Neuron (in vitro differentiated cells): Measurements from ENCODE around the gene LACTB.

Experiments
- H2AFZ ChIP-seq: one replicate; pipeline ENCODE4 v1.6.1; 2013; ENCODE audit warnings: low read depth, mild to moderate bottlenecking, inconsistent platforms, low read length, moderate library complexity
- H3K27me3 ChIP-seq: one replicate; pipeline ENCODE4 v1.6.1; 2013; ENCODE audit warnings: low read length; ENCODE audit not compliant: insufficient read depth
- H3K36me3 ChIP-seq: one replicate; pipeline ENCODE4 v1.6.1; 2013; ENCODE audit warnings: low read length; ENCODE audit not compliant: insufficient read depth
- H3K4me1 ChIP-seq: one replicate; pipeline ENCODE4 v1.6.1; 2013; ENCODE audit warnings: low read length; ENCODE audit not compliant: insufficient read depth
- H3K4me3 ChIP-seq: 2 replicates; pipeline ENCODE4 v1.5.1; 2013; ENCODE audit warnings: mild to moderate bottlenecking, low read length, moderate library complexity
- H3K9me3 ChIP-seq: one replicate; pipeline ENCODE4 v1.6.1; 2013; ENCODE audit warnings: low read length

LACTB gene

GRCh38 chr15:63121382-63122001 lies at the start of gene LACTB:
LACTB (plus strand) TSS chr15:63121861; CDS start chr15:63121872, 11 bp downstream.
- Histone ChIP-seq H3K36me3 (no peaks in the 10 kb centered on the region), H3K4me3 (peak within 1 kb of the TSS; percentile 58), H2AFZ (peak within 1 kb of the TSS; percentile 56), H3K9me3 (no peaks in the 10 kb centered on the region), H3K4me1 (peaks cover 13% of the 10 kb centered on the region), H3K27me3 (no peaks in the 10 kb centered on the region)

GRCh38 chr15:63072023-63072650 lies 49.5 kb upstream of the LACTB start:
- Histone ChIP-seq H2AFZ (no peak overlapping the region), H3K4me1 (peaks cover 4% of the 10 kb centered on the region), H3K27me3 (no peaks in the 10 kb centered on the region), H3K36me3 (peaks cover 30% of the 10 kb centered on the region), H3K4me3 (no peak overlapping the region), H3K9me3 (no peaks in the 10 kb centered on the region)

GRCh38 chr15:63072809-63073277 lies 48.8 kb upstream of the LACTB start:
- H3K36me3 ChIP-seq: peaks cover 25% of the 10 kb centered on the region
- peaks cover 4% of the 10 kb centered on the region for H3K4me1 ChIP-seq
- no peaks in the 10 kb centered on the region for H3K9me3 ChIP-seq
- no peak overlapping the region for H2AFZ ChIP-seq
- H3K4me3 ChIP-seq: no peak overlapping the region
- no peaks in the 10 kb centered on the region for H3K27me3 ChIP-seq

GRCh38 chr15:63073497-63074172 lies 48.0 kb upstream of the LACTB start:
- H2AFZ ChIP-seq: no peak overlapping the region
- H3K4me1 ChIP-seq: peaks cover 4% of the 10 kb centered on the region
- H3K27me3 ChIP-seq: no peaks in the 10 kb centered on the region
- no peak overlapping the region for H3K4me3 ChIP-seq
- H3K36me3 ChIP-seq: peaks cover 17% of the 10 kb centered on the region
- no peaks in the 10 kb centered on the region for H3K9me3 ChIP-seq

- Histone ChIP-seq H3K4me3 (no peak overlapping the region), H3K27me3 (no peaks in the 10 kb centered on the region), H3K36me3 (peaks cover 14% of the 10 kb centered on the region), H2AFZ (no peak overlapping the region), H3K4me1 (peaks cover 4% of the 10 kb centered on the region), H3K9me3 (no peaks in the 10 kb centered on the region)
Measured at GRCh38 chr15:63075015-63075983, 46.4 kb upstream of the LACTB start.

- no peak overlapping the region for H2AFZ ChIP-seq
- peaks cover 9% of the 10 kb centered on the region for H3K36me3 ChIP-seq
- H3K9me3 ChIP-seq: no peaks in the 10 kb centered on the region
- no peak overlapping the region for H3K4me3 ChIP-seq
- H3K27me3 ChIP-seq: no peaks in the 10 kb centered on the region
- peaks cover 4% of the 10 kb centered on the region for H3K4me1 ChIP-seq
Measured at GRCh38 chr15:63075984-63076713, 45.5 kb upstream of the LACTB start.

- H3K36me3 ChIP-seq: peaks cover 4% of the 10 kb centered on the region
- peaks cover 4% of the 10 kb centered on the region for H3K4me1 ChIP-seq
- H2AFZ ChIP-seq: no peak overlapping the region
- H3K27me3 ChIP-seq: no peaks in the 10 kb centered on the region
- H3K9me3 ChIP-seq: no peaks in the 10 kb centered on the region
- no peak overlapping the region for H3K4me3 ChIP-seq
Measured at GRCh38 chr15:63076714-63077046, 45.0 kb upstream of the LACTB start.

GRCh38 chr15:63077952-63078351 lies 43.7 kb upstream of the LACTB start:
- Histone ChIP-seq H3K36me3 (no peaks in the 10 kb centered on the region), H2AFZ (no peak overlapping the region), H3K4me3 (no peak overlapping the region), H3K27me3 (no peaks in the 10 kb centered on the region), H3K4me1 (peaks cover 4% of the 10 kb centered on the region), H3K9me3 (no peaks in the 10 kb centered on the region)

- Histone ChIP-seq H3K27me3 (no peaks in the 10 kb centered on the region), H2AFZ (no peak overlapping the region), H3K36me3 (no peaks in the 10 kb centered on the region), H3K4me3 (no peak overlapping the region), H3K9me3 (no peaks in the 10 kb centered on the region), H3K4me1 (peaks cover 4% of the 10 kb centered on the region)
Measured at GRCh38 chr15:63079947-63080626, 41.6 kb upstream of the LACTB start.

- Histone ChIP-seq H3K4me3 (no peak overlapping the region), H3K36me3 (no peaks in the 10 kb centered on the region), H3K9me3 (no peaks in the 10 kb centered on the region), H2AFZ (no peak overlapping the region), H3K27me3 (no peaks in the 10 kb centered on the region), H3K4me1 (peaks cover 4% of the 10 kb centered on the region)
Measured at GRCh38 chr15:63080634-63081250, 40.9 kb upstream of the LACTB start.

GRCh38 chr15:63082366-63082765 lies 39.3 kb upstream of the LACTB start:
- Histone ChIP-seq H3K4me3 (no peak overlapping the region), H3K27me3 (no peaks in the 10 kb centered on the region), H3K36me3 (no peaks in the 10 kb centered on the region), H3K4me1 (no peaks in the 10 kb centered on the region), H2AFZ (no peak overlapping the region), H3K9me3 (no peaks in the 10 kb centered on the region)
